Measurements from ENCODE around the gene STAT6. TPM values are rescaled to one million over a fixed set of nuclear protein-coding genes. Genes with fewer than 3 reads are reported as not detected.

STAT6 gene
- total and polyA plus RNA-seq, 2 donors (not counting 3 experiments of a cell fraction or from before 2014, with no cell fraction given) = 136 to 147 TPM

- H3K9me3 ChIP-seq (replicated peaks; ENCODE audit: control insufficient read depth, insufficient read depth, low read length) = no peaks in the 10 kb centered on the region
- DNase-seq (ENCODE audit: low read depth, low spot score) (no peak), FAIRE-seq (no peak)
- no peak overlapping the region for H3K9ac ChIP-seq (replicated peaks; ENCODE audit: extremely low read depth, insufficient read depth, low read length)
- no peaks in the 10 kb centered on the region for H3K27me3 ChIP-seq (ENCODE audit: control insufficient read depth in 2 of 2, insufficient read depth in 2 of 2, low read length in 2 of 2)
- H3K27ac ChIP-seq (ENCODE audit: insufficient read depth, low read depth, low read length) = no peak overlapping the region
- no peak overlapping the region for H3K4me2 ChIP-seq (ENCODE audit: insufficient read depth, low read length)
- ChIA-PET POLR2A (no interaction called here), CTCF (interaction anchor here (1.9 to 5.5 kb wide), 3 partner anchors 25 to 34 kb away, joined by 5 to 38 read pairs (median 10); no protein-coding TSS in a partner anchor)
- no peak overlapping the region for H2AFZ ChIP-seq (ENCODE audit: low read depth, low read length)
- H3K9me1 ChIP-seq (replicated peaks; ENCODE audit: control insufficient read depth, extremely low read depth, insufficient read depth, low read length) = no peaks in the 10 kb centered on the region
- no peaks in the 10 kb centered on the region for H3K36me3 ChIP-seq (ENCODE audit: control insufficient read depth in 2 of 2, extremely low read depth in 1 of 2, insufficient read depth in 2 of 2, low read length in 2 of 2)
- TF ChIP-seq MYC (IDR thresholded peaks at IDR 0.05; ENCODE audit: low read depth, low read length) = no peak
- no peaks in the 10 kb centered on the region for H3K79me2 ChIP-seq (ENCODE audit: control insufficient read depth, insufficient read depth, low read length)
- intact Hi-C loops (cut with micrococcal nuclease) (loop anchor here (2.0 kb wide), 1 partner anchor 21 kb away; the partner anchor contains the start of gene LRP1), dilution Hi-C loops (cut with MboI; ENCODE audit: extremely low pct_ligation_motif_present, low sequenced_read_pairs) (no loop called here)
- H3K4me3 ChIP-seq (replicated peaks in 1 of 3; ENCODE audit: insufficient read depth in 1 of 3, low read depth in 1 of 3, low read length in 3 of 3) = no peak overlapping the region
- no TSS peak for BruUV-seq (replicated peaks)
- H4K20me1 ChIP-seq (replicated peaks; ENCODE audit: control insufficient read depth, extremely low read depth, insufficient read depth, low read length) = no peaks in the 10 kb centered on the region
- peaks cover 2% of the 10 kb centered on the region for H3K4me1 ChIP-seq (ENCODE audit: control insufficient read depth, extremely low read depth, insufficient read depth, low read length)
Measured at GRCh38 chr12:57149245-57149900, 38.2 kb upstream of the STAT6 start.

GRCh38 chr12:57148469-57149244 is 37.5 kb upstream of the STAT6 start:
- ChIA-PET POLR2A (no interaction called here), CTCF (interaction anchor here (1.9 to 5.5 kb wide), 3 partner anchors 25 to 35 kb away, joined by 5 to 38 read pairs (median 10); no protein-coding TSS in a partner anchor)
- no peak overlapping the region for H3K27ac ChIP-seq (ENCODE audit: insufficient read depth, low read depth, low read length)
- H3K4me3 ChIP-seq (replicated peaks in 1 of 3; ENCODE audit: insufficient read depth in 1 of 3, low read depth in 1 of 3, low read length in 3 of 3) = no peak overlapping the region
- no TSS peak for BruUV-seq (replicated peaks)
- dilution Hi-C loops (cut with MboI; ENCODE audit: extremely low pct_ligation_motif_present, low sequenced_read_pairs) = no loop called here
- no peaks in the 10 kb centered on the region for H3K9me1 ChIP-seq (replicated peaks; ENCODE audit: control insufficient read depth, extremely low read depth, insufficient read depth, low read length)
- no peaks in the 10 kb centered on the region for H3K27me3 ChIP-seq (ENCODE audit: control insufficient read depth in 2 of 2, insufficient read depth in 2 of 2, low read length in 2 of 2)
- no peak for DNase-seq (ENCODE audit: low read depth, low spot score)
- FAIRE-seq = no peak
- H3K4me2 ChIP-seq (ENCODE audit: insufficient read depth, low read length) = no peak overlapping the region
- no peak overlapping the region for H3K9ac ChIP-seq (replicated peaks; ENCODE audit: extremely low read depth, insufficient read depth, low read length)
- H2AFZ ChIP-seq (ENCODE audit: low read depth, low read length) = no peak overlapping the region
- no peaks in the 10 kb centered on the region for H3K36me3 ChIP-seq (ENCODE audit: control insufficient read depth in 2 of 2, extremely low read depth in 1 of 2, insufficient read depth in 2 of 2, low read length in 2 of 2)
- no peaks in the 10 kb centered on the region for H3K9me3 ChIP-seq (replicated peaks; ENCODE audit: control insufficient read depth, insufficient read depth, low read length)
- no peaks in the 10 kb centered on the region for H4K20me1 ChIP-seq (replicated peaks; ENCODE audit: control insufficient read depth, extremely low read depth, insufficient read depth, low read length)
- peaks cover 2% of the 10 kb centered on the region for H3K4me1 ChIP-seq (ENCODE audit: control insufficient read depth, extremely low read depth, insufficient read depth, low read length)
- TF ChIP-seq GATA2 (IDR thresholded peaks at IDR 0.05; ENCODE audit: insufficient read depth, insufficient read length, low read depth, low read length) (no peak), CTCF (IDR thresholded peaks at IDR 0.05; ENCODE audit: extremely low read depth in 1 of 2, insufficient read depth in 1 of 2, low read depth in 1 of 2, low read length in 2 of 2) (no peak), MYC (IDR thresholded peaks at IDR 0.05; ENCODE audit: low read depth, low read length) (no peak), POLR2A (IDR thresholded peaks at IDR 0.05; ENCODE audit: low read depth, low read length) (no peak), FOS (IDR thresholded peaks at IDR 0.05; ENCODE audit: borderline replicate concordance, insufficient read depth, low read length) (no peak), EZH2 (IDR thresholded peaks at IDR 0.05; ENCODE audit: borderline replicate concordance, low read depth, low read length, severe bottlenecking) (no peak), JUN (IDR thresholded peaks at IDR 0.05; ENCODE audit: borderline replicate concordance, insufficient read depth, insufficient read length, low read depth) (no peak), MAX (IDR thresholded peaks at IDR 0.05; ENCODE audit: insufficient read depth, insufficient read length) (no peak), POLR2AphosphoS5 (IDR thresholded peaks at IDR 0.05; ENCODE audit: insufficient read depth, low read depth, low read length) (no peak)
- H3K79me2 ChIP-seq (ENCODE audit: control insufficient read depth, insufficient read depth, low read length) = no peaks in the 10 kb centered on the region
- intact Hi-C loops (cut with micrococcal nuclease) = loop anchor here (2.0 kb wide), 1 partner anchor 20 kb away; the partner anchor contains the start of gene LRP1

Measured in endothelial cell of umbilical vein (primary cell).